ENCODE results near the gene MAN2C1.
"Not testable (repeated sequence)": the region's sequence is repeated elsewhere in the genome, so short reads cannot be mapped to it uniquely, and the experiment has no call there.

The MAN2C1 gene

DNA sequence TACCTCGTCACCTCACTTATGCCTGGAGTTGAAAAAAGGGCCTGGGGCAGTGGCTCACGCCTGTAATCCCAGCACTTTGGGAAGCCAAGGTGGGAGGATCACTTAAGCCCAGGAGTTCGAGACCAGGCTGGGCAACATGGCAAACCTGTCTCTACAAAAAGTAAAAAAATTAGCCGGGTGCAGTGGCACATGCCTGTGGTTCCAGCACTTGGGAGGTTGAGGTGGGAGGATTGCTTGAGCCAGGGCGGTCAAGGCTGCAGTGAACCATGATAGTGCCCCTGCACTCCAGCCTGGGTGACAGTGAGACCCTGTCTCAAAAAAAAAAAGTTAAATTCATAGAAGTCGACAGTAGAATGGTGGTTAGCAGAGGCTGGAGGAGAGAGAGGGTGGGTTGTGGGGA is 26.2 kb downstream of the MAN2C1 start:
- DNase-seq, result no peak

DNA sequence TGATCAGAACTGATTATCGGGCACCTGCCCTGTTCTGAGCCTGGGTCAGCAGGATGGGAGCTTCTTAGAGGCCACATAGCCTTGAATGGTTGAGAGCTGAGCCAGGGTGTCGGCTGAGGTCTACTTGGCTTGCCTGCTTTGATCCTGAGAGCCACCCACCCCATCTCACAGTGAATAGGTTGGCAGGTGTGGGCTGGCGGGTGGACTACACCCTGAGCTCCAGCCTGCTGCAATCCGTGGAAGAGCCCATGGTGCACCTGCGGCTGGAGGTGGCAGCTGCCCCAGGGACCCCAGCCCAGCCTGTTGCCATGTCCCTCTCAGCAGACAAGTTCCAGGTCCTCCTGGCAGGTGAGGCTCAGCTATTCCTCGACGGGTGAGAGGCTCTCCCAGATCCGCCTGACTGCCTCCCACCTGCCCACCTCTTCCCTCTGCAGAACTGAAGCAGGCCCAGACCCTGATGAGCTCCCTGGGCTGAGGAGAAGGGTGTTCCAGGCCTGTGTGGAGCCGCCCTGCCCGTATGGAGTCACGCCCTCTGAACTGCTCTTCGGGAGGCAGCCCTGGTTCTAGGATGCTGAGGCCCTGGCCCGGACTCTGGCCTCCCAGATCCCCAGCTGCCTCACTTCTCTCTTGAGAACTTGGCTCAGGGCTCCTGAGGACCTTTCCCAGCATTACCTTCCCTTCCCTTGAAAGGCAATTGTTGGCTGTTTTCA is 28.7 kb downstream of the MAN2C1 start:
- no peak for DNase-seq

DNA sequence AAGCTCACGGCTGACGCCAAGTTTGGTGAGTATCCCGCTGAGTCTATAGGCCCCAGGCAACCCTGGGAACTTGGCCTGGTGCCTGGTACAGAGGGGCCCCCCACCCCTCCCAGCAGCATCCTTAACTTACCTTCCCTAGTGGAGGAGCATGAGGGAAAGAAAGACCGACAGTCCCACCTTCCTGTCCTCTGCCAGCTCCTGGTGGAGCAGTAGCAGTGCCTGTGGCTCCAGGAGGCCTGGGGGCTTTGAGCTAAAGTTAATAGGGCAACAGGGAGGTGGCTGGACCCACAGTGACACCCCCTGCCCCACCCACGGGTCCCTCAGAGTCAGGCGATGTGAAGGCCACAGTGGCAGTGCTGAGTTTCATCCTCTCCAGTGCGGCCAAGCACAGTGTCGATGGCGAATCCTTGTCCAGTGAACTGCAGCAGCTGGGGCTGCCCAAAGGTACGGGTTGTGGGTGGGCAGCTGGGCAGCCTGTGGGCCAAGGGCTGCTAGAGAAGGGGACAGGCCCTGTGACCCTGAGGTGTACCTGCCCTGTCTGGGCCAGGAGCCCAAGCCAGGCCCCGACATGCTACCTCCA is 29.7 kb downstream of the MAN2C1 start:
- no peak for DNase-seq

DNA sequence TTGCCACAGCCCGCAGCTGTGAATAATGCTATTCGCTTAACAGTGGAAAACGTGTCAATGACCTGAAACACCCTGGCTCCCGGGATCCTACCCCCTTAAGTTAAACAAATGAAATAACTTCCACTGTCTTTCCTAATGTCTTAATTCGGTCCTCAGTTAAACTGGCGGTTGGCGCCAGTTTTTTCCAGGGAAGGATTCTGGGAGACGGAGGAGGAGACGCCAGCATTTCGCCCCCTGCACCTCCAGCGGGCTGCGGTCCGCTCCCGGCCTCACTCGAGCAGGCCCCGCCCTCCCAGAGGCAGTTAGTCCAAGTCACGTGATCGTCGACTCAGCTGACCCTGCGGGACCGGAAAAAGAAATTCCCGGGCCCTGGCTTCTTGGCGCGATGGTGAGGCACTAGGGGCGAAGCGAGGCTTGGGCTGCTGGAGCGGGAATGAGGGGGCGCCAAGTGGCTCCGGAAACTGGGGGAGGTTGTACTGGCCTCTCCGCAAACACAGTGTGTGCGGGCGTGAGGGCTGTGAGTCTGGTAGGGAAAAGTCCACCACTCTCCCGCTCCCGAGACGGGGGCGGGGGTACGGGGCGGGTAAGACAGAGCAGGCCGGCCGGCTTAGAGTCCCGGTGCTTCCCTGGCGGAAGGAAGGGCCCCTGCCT is 32.6 kb downstream of the MAN2C1 start, which contains the start of gene COMMD4:
COMMD4 (plus strand) TSS at position 359 of the 651 bp plus-strand sequence; CDS start at position 386, 27 bp downstream.
- DNase-seq, result peak; percentile 94

DNA sequence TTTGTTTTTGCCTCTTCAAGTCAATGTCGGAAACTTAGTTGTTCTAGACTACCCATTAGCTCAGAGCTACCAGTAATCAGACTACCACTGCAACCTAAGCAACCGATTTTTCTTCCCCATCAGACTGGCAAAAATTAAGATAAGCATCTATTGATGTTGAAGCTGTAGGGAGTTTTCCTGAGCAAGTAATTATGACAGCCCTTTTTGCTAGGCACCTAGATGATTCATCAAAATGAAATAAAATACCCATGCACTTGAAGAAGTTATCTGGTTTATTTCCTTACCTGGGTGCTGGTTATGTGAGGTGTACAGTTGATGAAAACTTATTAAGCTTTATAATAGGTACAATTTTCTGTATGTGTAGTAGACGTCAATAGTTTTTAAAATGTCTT is 33.1 kb downstream of the MAN2C1 start:
- DNase-seq, result no peak

DNA sequence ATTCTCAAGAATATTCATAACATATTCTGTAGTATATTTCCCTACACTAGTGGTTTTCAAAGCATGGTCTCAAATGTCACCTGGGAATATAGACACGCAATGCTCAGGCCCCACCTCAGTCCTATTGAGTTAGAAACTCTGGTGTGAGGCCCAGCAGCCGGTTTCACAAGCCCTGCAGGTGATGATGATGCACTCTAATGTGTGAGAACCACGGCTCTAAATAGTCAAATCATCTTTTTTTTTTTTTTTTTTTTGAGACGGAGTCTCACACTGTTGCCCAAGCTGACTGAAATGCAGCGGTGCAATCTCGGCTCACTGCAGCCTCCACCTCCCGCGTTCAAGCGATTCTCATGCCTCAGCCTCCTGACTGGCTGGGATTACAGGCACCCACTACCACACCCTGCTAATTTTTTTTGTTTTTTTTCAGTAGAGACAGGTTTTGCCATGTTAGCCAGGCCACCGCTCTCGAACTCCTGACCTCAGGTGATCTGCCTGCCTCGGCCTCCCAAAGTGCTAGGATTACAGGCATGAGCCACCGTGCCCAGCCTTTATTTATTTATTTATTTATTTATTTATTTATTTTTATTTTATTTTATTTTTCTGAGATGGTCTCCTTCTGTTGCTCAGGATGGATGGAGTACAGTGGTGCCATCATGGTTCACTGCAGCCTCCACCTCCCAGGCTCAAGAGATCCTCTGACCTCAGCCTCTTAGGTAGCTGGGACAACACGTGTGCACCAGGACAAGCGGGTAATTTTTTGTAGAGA is 34.6 kb downstream of the MAN2C1 start:
- DNase-seq, result not testable (repeated sequence)

DNA sequence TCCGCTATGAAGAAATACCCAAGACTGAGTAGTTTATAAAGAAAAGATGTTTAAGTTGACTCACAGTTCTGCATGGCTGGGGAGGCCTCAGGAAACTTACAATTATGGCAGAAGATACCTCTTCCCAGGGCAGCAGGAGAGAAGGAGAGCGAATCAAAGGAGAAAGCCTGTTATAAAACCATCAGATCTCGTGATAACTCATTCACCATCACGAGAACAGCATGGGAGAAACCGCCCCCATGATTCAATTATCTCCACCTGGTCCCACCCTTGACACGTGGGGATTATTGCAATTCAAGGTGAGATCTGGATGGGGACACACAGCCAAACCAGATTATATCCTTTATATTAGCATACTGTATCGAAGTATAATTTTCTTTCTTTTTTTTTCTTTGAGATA is 36.3 kb downstream of the MAN2C1 start:
- not testable (repeated sequence) for DNase-seq

DNA sequence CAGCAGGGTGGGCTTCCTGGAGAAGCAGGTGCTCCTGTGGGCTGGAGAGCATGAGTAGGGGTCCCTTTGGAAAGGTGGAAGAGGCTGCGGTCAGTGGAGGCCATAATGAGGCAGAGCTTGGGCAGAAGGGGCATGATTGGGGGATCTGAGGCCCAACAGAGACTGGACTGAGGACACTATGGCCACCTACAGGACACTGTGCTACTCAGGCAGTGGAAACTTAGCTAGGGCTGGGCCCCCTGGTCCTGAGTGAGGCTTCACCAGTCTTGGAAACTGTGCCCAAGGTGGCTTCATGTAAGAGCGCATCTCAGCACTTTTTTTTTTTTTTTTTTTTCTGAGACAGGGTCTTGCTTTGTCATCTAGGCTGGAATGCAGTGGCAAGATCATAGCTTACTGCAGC is 38.8 kb downstream of the MAN2C1 start:
- DNase-seq, result no peak

DNA sequence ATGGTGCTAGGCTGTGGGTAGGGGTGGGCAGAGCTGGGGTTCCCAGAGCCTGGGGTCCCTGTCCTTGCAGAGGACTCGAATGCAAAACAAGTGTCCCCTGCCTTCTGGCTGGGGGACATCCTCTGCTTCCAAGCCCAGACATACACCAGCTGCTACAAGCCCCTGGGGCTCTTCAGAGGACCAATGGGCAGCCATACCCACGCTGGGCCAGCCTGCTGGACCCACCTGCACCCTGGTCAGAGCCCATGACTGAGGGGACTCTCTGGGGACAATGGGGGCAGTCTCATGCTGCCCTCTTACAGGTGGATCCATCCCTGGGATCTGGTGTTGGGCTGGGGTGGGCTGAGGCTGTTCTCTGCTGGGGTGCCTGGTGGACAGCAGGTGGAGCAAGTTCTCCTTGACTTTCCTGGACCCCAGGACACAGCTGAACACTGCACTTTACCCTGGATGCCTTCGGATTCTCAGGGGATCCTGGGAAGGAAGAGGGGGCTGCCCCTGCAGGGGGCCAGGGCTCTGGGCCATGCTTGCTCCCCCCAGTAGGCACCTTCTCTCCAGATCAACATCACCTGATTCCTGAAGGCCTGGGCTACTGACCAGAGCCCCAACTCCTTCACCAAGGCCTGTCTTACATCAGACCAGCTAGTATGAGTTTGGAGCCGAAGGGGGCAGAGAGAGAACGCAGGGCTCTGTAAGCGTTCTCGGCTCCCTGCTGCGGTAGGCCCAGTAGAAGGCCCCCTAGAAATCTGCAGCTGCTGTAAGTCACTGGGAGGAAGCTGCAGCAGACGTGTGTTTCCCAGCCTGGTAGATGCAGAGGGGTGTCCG is 39.7 kb downstream of the MAN2C1 start:
- no peak for DNase-seq

DNA sequence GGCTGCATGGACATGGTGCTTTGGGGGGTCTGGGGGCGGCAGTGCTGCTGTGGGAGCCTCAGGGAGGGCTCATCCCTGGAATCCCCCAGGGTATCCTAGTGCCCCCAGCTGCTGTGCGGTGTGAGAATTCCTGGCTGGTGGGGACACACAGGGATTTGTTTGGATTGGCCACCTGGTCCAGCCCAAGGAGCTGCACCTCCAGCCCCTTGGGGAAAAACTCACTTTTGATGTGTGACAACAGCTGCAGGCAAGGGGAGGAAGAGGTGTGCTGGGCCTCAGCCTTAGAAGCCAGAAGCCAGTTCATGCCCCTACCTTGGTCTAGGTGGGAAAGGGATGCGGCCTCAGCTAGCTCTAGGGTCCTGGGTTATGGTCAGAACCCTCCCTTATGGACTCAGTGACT is 40.9 kb downstream of the MAN2C1 start:
- DNase-seq, result no peak

DNA sequence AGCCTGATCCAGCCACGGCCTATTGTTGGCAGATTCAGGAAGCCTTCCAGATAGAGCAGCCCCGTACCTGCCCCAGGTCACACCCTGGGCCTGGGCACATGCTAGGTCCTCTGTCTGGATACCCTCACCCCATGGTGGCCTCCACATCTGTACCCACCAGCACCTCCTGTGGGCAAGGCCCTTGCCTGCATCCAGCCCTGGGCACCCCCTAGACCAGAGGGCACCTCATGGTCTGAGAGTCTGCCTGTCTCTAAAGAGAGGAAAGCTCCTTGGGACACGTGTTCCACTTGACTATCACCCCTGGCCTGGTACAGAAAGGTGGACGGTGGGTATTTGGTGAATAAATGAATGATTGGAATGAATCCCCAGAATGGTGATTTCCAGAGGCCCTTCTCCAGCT is 41.4 kb downstream of the MAN2C1 start:
- DNase-seq, result no peak

DNA sequence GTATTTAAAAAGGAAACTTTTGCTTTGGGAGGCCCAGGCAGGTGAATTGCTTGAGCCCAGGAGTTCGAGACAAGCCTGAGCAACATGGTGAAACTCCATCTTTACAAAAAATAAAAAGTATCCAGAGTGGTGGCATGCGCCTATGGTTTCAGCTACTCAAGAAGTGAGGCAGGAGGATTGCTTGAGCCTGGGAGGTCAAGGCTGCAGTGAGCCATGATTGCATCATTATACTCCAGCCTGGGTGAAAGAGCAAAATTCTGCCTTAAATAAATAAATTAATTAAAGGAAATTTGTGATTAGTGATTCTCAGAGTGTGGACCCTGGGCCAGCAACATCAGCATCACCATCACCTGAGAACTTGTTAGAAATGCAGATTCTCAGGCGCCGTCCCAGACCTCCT is 42.5 kb downstream of the MAN2C1 start:
- no peak for DNase-seq

DNA sequence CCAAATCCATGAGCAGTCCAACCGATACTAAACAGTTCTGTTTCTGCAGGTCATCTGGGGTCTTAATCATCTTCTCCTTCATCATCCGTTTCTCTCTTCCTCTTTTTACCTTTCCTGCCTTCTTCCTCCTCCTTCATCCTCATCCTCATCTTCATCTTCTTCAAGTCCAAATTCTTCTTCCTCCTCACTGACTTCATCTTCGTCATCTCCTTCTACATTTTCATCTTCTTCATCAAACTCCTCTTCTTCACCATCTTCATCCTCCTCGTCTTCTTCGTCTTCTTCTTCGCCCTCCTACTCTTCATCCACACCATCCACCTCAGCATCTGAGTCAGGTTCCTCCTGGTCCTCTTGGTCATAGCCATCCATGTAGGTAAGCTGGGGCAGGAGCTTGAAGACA is 46.7 kb downstream of the MAN2C1 start:
- DNase-seq, result no peak

DNA sequence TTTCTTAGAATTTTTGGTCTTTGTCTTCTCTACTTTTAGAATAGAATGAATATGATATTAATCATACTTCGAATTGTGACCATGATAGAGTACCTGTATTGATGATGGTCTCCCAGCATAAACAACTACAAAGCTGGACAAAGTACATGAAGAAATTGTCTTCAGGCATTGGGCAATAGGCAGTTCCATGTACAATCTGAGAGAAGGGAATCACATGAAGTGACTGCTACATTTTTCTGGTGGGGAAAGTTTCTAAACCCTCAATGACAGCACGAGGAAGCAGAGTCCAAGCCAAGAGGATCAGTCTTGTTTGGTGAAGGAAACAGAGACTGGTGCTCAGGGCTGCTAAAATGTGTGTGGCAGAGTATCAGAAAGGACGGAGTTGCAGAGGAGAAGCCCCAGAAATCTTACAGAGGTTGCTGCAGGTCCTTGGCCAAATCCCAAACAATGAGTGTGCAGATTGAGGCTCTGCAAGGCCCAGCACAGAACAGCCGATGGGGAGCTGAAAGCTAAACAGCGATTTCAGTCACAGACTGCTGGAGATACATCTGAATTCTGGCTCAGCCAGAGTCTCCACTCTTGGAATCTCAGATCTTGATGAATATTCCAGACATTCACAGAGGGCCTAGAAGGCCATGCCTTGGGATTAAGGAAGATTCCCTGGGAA is 49.0 kb downstream of the MAN2C1 start:
- DNase-seq, result not testable (repeated sequence)

DNA sequence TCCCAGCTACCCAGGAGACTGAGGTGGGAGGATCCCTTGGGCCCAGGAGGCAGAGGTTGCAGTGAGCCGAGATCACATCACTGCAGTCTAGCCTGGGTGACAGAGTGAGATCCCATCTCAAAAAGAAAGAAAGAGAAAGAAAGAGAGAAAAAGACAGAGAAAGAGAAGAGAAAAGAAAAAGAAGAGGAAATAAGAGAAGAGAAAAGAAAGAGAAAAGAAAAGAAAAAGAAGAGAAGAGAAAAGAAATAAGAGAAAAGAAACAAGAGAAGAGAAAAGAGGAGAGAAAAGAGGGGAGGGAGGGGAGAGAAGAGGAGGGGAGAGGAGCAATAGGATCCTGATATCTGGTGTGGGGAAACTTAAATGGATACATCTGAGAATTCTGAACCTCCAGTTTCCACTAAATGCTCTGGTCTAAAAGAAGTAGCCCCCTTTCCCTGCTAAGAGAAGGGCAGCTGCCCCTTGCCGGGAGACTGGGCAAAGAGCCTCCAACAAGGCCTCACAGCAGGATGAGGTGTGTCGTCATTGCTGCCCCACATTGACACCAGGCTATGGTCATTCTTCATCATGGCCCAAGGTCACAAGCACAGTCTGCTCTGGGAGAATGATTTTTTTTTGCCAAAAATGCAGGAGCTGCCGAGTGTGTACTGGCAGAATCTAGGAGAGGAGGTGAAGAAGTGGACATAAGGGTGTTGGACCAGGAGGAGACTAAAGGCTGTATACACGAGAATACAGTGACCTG is 53.7 kb downstream of the MAN2C1 start:
- no peak for DNase-seq

DNA sequence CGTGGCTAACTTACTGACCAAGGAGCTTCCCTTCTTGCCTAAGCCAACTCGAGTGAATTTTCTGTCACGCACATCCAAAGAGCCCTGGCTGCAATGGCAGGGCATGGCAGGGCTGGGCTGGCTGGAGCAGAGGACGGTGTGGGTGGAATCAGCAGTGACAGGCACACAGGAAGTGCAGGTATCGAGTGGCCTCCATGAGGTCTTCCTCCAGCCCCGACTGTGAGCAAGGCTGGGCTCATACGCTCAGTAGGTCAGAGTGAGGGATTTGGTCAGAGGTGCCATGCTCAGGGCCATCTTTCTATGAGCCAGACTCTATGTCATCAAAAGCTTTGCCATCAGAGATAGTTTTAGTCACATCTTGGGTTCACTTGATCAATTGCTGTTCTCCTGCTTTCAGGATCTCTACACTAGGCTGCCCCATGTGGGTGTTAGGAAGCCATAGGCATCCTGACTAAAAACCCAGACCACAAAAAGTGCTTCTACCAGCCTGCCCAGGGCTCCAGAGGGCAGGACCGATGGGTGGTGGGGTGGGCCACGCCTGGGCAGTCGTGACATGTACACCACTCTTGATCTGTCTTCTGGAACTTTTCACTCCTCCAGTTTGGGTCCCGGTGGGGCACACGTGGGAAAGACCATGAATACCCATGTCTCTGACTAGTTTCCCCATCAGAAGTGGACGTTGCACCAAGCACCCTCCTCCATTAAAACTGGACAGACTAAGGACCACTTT is 55.1 kb downstream of the MAN2C1 start:
- DNase-seq, result no peak

DNA sequence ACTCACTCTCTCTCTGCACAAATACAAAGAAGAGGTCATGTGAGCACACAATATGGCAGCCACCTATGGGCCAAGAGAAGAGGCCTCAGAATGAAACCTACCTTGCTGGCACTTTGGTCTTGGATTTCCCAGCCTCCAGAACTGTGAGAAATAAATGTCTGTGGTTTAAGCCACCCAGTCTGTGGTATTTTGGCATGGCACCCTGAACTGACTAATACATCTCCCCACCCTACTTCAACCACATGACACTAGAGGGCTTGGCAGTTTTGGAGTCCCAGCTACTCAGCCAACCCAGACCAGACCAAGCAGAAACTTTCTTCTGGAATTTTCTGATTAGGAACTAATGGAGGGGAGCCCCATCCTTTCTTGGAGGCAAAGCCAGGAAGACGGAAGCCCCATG is 55.9 kb downstream of the MAN2C1 start:
- peak; percentile 11 for DNase-seq

DNA sequence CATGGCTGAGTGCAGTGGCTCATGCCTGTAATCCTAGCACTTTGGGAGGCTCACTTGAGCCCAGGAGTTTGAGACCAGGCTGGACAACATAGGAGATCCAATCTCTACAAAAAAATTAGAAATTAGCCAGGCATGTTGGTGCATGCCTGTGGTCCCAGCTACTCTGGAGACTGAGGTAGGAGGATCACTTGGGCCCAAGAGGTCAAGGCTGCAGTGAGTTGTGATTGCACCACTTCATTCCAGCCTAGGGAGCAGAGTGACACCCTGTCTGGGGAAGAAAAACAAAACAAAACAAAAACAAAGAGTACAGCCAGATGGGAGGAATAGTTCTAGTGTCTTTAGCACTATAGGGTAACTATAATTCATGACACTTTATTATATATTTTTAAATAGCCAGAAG is 58.7 kb downstream of the MAN2C1 start:
- DNase-seq, result no peak

DNA sequence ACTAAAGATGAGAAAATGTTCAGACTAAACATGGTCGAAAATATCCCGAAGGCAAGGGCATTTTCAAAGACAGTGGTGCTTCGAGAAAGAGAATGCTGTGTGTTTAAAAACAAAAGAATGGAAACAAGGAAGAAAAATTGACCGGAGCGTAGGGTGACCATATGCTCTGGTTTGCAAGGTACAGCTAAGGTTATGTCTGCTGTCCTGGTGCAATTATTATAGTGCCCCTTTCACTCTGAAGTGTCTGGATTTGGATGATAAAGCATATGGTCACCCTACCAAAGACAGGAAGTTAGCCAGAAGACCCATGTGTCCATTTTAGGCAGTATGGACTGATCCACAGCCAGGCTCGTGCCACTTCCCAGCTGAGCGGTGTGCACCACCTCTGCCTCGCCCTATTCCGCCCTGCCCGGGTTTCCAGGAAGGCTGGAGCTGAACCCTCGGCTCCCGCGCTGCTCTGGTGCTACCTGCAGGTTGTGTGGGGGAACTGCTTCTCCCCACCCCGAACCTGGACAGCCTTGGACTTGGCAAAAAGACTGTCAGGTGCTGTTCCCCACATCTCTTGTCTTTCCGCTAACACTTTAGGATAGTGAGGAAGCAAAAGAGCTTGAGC is 60.5 kb downstream of the MAN2C1 start:
- peak; percentile 51 for DNase-seq

DNA sequence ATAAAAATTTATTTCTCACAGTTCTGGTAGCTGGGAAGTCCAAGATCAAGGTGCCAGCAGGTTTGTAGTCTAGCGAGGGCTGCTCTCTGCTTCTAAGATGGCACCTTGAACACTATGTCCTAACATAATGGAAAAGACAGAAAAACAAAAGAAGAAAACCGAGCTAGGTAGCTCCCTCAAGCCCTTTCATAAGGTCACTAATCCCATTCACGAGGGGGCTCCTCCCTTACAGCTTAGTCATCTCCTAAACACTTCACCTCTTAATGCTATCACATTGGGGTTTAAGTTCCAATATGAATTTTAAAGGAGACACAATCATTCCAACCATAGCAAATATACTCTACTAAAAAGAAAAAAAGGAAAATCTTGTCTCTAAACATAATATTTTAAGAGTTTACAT is 62.2 kb downstream of the MAN2C1 start:
- no peak for DNase-seq

Measured in hematopoietic multipotent progenitor cell treated with erythropoietin and hydrocortisone succinate and interleukin-3 and kit ligand, for 8 days (in vitro differentiated cells).